SKM-1 (cell line): Measurements from ENCODE around the gene ZC3HAV1.
"Not testable (repeated sequence)": the region's sequence is repeated elsewhere in the genome, so short reads cannot be mapped to it uniquely, and the experiment has no call there.

ENCODE experiments used
- DNase-seq: peaks from one replicate; lab custom pipeline; 2025; ENCODE audit not compliant: unreplicated experiment; lab: John Stamatoyannopoulos, UW

The ZC3HAV1 gene

DNA sequence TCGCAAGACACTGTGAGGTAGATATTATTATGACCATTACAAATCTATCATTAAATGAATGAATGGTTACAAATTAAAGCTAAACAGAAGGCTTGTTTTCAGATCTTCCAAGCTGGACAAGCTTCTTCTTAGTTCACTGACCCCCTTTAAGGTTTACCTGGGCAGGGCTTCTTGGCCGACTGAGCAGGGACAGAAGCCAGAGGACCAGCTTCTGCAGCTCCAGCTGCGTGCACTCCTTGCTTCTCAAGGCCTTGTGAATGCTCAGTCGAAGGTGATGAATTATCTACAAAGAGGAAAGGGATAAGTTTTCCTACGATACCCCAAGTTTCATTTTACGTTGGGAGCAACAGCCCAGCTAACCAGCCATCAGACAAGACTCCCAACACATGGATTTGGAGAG is 83.0 kb downstream of the ZC3HAV1 start:
- no peak for DNase-seq

DNA sequence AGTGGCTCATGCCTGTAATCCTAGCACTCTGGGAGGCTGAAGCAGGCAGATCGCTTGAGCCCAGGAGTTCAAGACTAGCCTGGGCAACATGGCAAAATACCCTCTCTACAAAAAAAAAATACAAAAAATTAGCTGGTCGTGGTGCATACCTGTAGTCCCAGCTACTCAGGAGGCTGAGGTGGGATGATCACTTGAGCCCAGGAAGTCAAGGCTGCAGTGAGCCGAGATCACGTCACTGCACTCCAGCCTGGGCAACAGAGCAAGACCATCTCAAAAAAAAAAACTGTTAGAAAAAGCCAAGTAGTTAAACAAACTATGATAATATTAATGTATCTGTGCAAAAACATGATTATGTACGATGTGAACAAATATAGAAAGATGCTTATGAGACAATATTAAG is 83.7 kb downstream of the ZC3HAV1 start:
- not testable (repeated sequence) for DNase-seq

DNA sequence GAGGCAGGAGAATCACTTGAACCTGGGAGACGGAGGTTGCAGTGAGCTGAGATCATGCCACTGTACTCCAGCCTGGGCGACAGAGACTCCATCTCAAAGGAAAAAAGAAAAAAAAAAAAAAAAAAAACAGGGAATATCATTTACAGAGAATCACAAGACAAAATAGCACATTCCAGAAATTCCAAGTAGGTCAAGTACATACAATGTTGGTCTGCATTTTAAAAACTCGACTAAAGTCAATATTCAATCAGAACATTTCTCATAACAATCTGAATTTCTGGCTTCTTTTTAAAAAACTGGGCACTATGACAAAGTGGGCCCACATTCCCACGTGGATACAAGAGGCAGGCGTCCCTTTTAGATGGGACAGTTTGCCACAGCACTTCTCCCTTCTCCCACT is 86.4 kb downstream of the ZC3HAV1 start:
- DNase-seq: no peak

DNA sequence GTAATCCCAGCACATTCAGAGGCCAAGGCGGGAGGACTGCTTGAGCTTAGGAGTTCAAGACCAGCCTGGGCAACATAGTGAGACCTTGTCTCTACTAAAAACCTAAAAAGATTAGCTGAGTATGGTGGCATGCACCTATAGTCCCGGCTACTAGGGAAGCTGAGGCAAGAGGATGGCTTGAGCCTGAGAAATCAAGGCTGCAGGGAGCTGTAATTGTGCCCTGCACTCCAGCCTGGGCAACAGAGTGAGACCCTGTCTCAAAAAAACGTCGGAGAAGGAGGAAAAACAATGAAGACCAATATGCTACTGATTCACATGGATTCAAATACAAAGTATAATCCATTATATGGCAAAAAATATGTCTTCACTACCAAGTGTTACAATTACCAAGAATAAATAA is 87.2 kb downstream of the ZC3HAV1 start:
- no peak for DNase-seq

DNA sequence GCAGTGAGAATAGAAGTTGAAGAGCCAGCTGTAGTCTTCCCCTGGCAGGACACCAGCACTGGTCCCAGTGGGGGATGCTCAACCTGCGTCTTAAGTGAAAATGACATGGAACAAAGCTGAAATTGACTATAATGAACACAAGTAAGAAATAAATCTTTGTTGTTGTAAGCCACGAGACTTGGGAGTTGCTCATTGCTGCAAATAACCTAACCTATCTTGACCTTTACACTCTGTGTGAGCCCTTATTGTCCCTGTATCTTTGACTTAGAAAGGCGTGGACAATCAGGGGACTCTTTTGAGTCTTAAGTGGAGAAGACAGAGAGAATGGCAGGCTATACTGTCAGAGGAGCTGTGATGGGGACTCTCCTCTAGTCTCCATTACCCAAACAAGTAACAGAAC is 90.6 kb downstream of the ZC3HAV1 start:
- DNase-seq: no peak

DNA sequence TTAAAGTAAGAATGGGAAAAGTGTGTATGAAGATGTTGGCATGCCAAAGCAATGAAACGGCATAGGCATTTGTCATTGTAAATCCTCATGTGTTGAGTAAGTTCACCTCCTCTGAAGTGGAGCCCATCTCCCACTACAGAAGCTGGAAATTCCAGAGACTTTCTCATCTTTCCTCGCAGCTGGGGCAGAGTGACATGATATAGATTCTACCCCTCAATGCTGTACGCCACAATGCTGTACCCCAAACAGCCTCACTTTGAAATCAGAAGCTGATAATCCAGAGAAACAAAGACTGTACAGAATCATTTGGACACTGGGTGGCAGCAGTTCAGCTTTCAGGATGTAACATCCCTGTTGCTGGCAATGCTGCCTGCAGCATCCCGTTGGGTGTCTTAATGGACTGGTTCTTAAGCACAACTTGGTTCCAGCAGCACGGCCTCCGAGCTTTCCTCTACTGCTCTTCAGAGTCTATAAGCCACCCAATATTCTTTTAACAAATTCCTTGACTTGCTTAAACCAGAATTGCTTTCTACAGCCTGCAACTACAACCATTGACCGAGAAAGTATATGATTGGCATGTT is 92.5 kb downstream of the ZC3HAV1 start:
- DNase-seq: peak; percentile 49

DNA sequence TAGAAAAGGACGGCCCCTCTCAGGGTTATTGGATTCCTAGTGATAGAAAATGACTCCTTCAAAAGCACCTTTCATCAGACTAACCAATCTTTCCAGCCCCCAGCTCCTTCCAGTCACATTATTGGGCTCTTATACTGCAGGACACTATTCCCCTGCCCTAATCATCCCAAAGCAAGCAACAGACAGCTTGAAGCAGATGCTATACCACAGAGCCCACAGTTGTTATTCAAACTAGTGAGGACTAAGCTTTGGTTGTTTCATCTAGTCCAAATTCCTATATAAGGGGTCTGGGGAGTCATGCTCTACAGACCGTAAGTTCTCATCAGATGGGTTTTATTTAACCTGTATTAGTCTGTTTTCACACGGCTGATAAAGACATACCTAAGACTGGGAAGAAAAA is 98.1 kb downstream of the ZC3HAV1 start:
- DNase-seq: no peak

DNA sequence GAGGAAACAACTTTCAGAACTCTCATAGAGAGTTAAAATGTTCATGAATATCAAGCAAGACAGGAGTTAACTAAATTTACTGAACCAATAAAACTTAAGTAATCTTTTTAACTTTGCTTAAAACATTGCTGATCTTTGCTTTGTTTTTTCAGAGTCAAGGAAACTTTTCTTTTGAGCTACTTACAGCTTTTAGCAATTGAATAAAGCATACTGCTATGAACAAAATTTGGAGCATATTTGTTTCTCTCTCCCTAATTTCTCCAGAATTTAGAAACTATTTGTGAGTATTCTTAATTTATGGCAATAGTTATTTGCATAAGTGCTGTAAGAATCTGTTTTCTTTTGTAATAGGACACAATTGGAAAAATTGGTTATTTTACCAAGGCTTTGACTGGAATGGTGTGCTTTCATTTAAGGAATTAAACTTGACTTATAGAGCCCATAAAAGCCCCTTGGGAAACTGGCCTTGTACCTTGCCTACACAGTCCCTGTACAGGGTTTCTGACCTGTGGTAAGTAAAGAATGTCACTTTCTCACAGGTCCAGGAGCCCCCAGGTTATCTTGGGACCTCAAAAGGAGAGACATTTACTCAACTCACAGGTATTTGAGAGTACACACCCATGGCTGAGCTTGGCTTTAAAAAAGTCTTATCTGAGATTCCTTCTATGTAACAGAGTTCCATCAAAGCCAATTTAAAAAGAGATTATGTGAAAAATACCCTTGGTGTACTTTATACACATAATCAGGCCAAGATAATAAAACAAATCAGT is 105.0 kb downstream of the ZC3HAV1 start:
- no peak for DNase-seq

DNA sequence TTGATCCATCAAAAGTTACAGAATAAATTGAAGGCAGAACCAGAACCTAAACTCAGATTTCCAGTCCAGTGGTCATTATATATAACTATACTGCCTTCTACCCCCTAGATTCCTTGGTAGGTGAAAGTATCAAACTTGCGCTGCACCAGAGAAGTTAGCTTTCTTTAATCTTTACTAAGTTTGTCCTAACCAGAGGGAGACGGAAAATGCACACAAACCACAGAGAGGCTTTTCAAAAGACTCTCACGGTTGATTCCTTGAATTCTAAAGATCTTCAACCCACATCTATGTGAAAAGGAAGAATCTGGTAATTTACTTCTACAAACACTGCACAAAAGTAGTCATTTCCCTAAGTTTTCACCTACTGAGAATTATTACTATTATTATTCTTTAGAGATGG is 110.1 kb downstream of the ZC3HAV1 start:
- DNase-seq: no peak
